HepG2 (cell line): ENCODE results near the gene WTAP. TPM values are rescaled to one million over a fixed set of nuclear protein-coding genes. Genes with fewer than 3 reads are reported as not detected.

Experiments
- ATAC-seq: fragments of 200-7000 bp; cut with Tn5 transposase; 3 replicates; pipeline ENCODE4 v1.9.1; 2020; ENCODE audit warnings: mild to moderate bottlenecking, moderate library complexity
- BruUV-seq: library from RNA; stranded (reverse); fragments of 400-500 nt; replicated peaks from 2 replicates; lab custom pipeline; 2021; lab: Mats Ljungman, UMichigan
- CTCF ChIA-PET: fragments of 300-600 bp; formaldehyde crosslinking; extraction: SDS; loops from one replicate; lab custom pipeline; 2021; ENCODE audit warnings: low total read pairs, inconsistent platforms, low intra/inter-chr PET ratio; lab: Yijun Ruan, JAX
- POLR2A ChIA-PET: fragments of 350-600 bp; sonication (Branson Sonifier 250); formaldehyde crosslinking; loops from one replicate; lab custom pipeline; 2020; ENCODE audit warnings: antibody characterized with exemption, inconsistent platforms; lab: Yijun Ruan, JAX
- DNase-seq: peaks from one replicate; pipeline ENCODE4 v3.0.0-alpha.2; 2015; ENCODE audit warnings: low spot score
- FAIRE-seq: peaks from 3 replicates; lab custom pipeline; 2011; peaks lifted over from hg19 to GRCh38; lab: Jason Lieb, UNC
- H2AFZ ChIP-seq: one replicate; pipeline ENCODE4 v1.6.1; 2011; ENCODE audit warnings: low read length, inconsistent platforms
- H3K27ac ChIP-seq: fragments of 300-600 bp; 3 replicates; pipeline ENCODE4 v1.8.0; 2011; ENCODE audit warnings: mixed run types, mild to moderate bottlenecking, mixed read lengths, low read length, inconsistent platforms; ENCODE audit not compliant: insufficient read depth; ENCODE audit errors: extremely low read length
- H3K27me3 ChIP-seq, 2 experiments: fragments of 200-600 bp in 1 of 2; 2 replicates in 1 of 2; 3 replicates in 1 of 2; pipeline versions ENCODE4 v1.6.0 to v1.8.0; 2011; ENCODE audit warnings: low read length in 2 of 2, mild to moderate bottlenecking in 2 of 2, moderate library complexity in 2 of 2, inconsistent platforms in 1 of 2; ENCODE audit not compliant: insufficient read depth in 2 of 2, control insufficient read depth in 1 of 2
- H3K36me3 ChIP-seq, 2 experiments: fragments of 200-600 bp in 1 of 2; replicated peaks in 1 of 2; 2 replicates in 1 of 2; 3 replicates in 1 of 2; pipeline versions ENCODE4 v1.5.1 to v1.8.0; 2011; ENCODE audit warnings: low read length in 2 of 2, inconsistent platforms in 1 of 2; ENCODE audit not compliant: insufficient read depth in 2 of 2, control insufficient read depth in 1 of 2
- H3K4me1 ChIP-seq: 2 replicates; pipeline ENCODE4 v1.5.1; 2012; ENCODE audit warnings: low read length, inconsistent platforms; ENCODE audit not compliant: insufficient read depth
- H3K4me2 ChIP-seq: 2 replicates; pipeline ENCODE4 v1.6.0; 2011; ENCODE audit warnings: low read depth, low read length, inconsistent platforms
- H3K4me3 ChIP-seq, 3 experiments: fragments of 200-600 bp in 1 of 3; sonication (generic), shearing (Covaris generic) in 1 of 3; replicated peaks in 1 of 3; 2 replicates each; pipeline ENCODE4 v1.5.1; 2011 to 2016; ENCODE audit warnings: low read length in 3 of 3, inconsistent platforms in 2 of 3, low read depth in 2 of 3, mild to moderate bottlenecking in 2 of 3, control low read depth in 1 of 3, mixed read lengths in 1 of 3; ENCODE audit not compliant: insufficient read depth in 1 of 3
- H3K79me2 ChIP-seq: one replicate; pipeline ENCODE4 v1.6.1; 2011; ENCODE audit warnings: low read length, inconsistent platforms; ENCODE audit not compliant: insufficient read depth
- H3K9ac ChIP-seq: 2 replicates; pipeline ENCODE4 v1.6.0; 2011; ENCODE audit warnings: mild to moderate bottlenecking, low read depth, low read length, inconsistent platforms; ENCODE audit not compliant: insufficient read depth
- H3K9me3 ChIP-seq: 2 replicates; pipeline ENCODE4 v1.5.1; 2012; ENCODE audit warnings: mild to moderate bottlenecking, low read length
- H4K20me1 ChIP-seq: 2 replicates; pipeline ENCODE4 v1.6.0; 2011; ENCODE audit warnings: inconsistent platforms, mild to moderate bottlenecking, low read length, moderate library complexity; ENCODE audit not compliant: insufficient read depth
- DDIT3 ChIP-seq: sonication (generic); formaldehyde crosslinking; IDR thresholded peaks from 2 replicates; pipeline ENCODE4 v1.4.0; 2020; ENCODE audit warnings: mild to moderate bottlenecking, missing genetic modification reagents
- FOXC1 ChIP-seq: sonication (generic); formaldehyde crosslinking; IDR thresholded peaks from 2 replicates; pipeline ENCODE4 v1.8.0; 2022; ENCODE audit warnings: mild to moderate bottlenecking, missing genetic modification reagents, borderline replicate concordance
- MED13 ChIP-seq: sonication (generic); formaldehyde crosslinking; IDR thresholded peaks from 2 replicates; pipeline ENCODE4 v1.5.0; 2020; ENCODE audit warnings: missing genetic modification reagents
- MTERF4 ChIP-seq: sonication (generic); formaldehyde crosslinking; IDR thresholded peaks from 2 replicates; pipeline ENCODE4 v1.8.0; 2023; ENCODE audit warnings: mild to moderate bottlenecking, missing genetic modification reagents
- NCOR1 ChIP-seq: fragments of 200-600 bp; sonication (generic); IDR thresholded peaks from 2 replicates; pipeline ENCODE4 v1.7.0; 2017; ENCODE audit warnings: antibody characterized with exemption, low read length, borderline replicate concordance
- RERE ChIP-seq: IDR thresholded peaks from 2 replicates; pipeline ENCODE4 v1.6.1; 2016; ENCODE audit warnings: low read depth, missing genetic modification reagents, missing compliant biosample characterization
- TARDBP ChIP-seq: sonication (generic); formaldehyde crosslinking; IDR thresholded peaks from 2 replicates; pipeline ENCODE4 v1.8.0; 2022; ENCODE audit warnings: mild to moderate bottlenecking, missing genetic modification reagents
- UBTF ChIP-seq: sonication (generic); formaldehyde crosslinking; IDR thresholded peaks from 2 replicates; pipeline ENCODE4 v1.4.0; 2020; ENCODE audit warnings: mild to moderate bottlenecking, missing genetic modification reagents
- ZMAT3 ChIP-seq: sonication (generic); formaldehyde crosslinking; conservative IDR thresholded peaks from 2 replicates; pipeline ENCODE4 v1.7.0; 2021; ENCODE audit warnings: missing genetic modification reagents
- ZNF256 ChIP-seq: sonication (generic); formaldehyde crosslinking; conservative IDR thresholded peaks from 2 replicates; pipeline ENCODE4 v1.4.0; 2020; ENCODE audit warnings: missing genetic modification reagents
- ZNF263 ChIP-seq: sonication (generic); formaldehyde crosslinking; IDR thresholded peaks from 2 replicates; pipeline ENCODE4 v1.4.0; 2020; ENCODE audit warnings: missing genetic modification reagents
- ZNF670 ChIP-seq: sonication (generic); formaldehyde crosslinking; IDR thresholded peaks from 2 replicates; pipeline ENCODE4 v1.8.0; 2022; ENCODE audit warnings: mild to moderate bottlenecking, missing genetic modification reagents, borderline replicate concordance
- ZNF678 ChIP-seq: sonication (generic); formaldehyde crosslinking; IDR thresholded peaks from 2 replicates; pipeline ENCODE4 v1.4.0; 2020; ENCODE audit warnings: mild to moderate bottlenecking, missing genetic modification reagents
- ZSCAN21 ChIP-seq: sonication (generic); formaldehyde crosslinking; IDR thresholded peaks from 2 replicates; pipeline ENCODE4 v1.8.0; 2022; ENCODE audit warnings: mild to moderate bottlenecking, missing genetic modification reagents, moderate library complexity, borderline replicate concordance
- WGBS: methylation state at CpG from one replicate; pipeline ENCODE4 v1.1.6; 2017; ENCODE audit warnings: low lambda C conversion rate; 5-methylcytosine and 5-hydroxymethylcytosine counted together
- in situ Hi-C: cut with HindIII; loops from 2 replicates; pipeline ENCODE4 v1.10.0; 2017; ENCODE audit warnings: low pct_unique_long_range_greater_than_20kb; ENCODE audit not compliant: extremely low pct_ligation_motif_present
- intact Hi-C: fragments of 100-400 bp; cut with micrococcal nuclease; formaldehyde crosslinking; loops from one replicate; pipeline ENCODE4 v1.10.0; 2022; ENCODE audit not compliant: unreplicated experiment
- polyA plus RNA-seq, 8 experiments: library from polyadenylated mRNA; depleted of rRNA in 3 of 8; stranded (reverse) in 7 of 8; unstranded in 1 of 8; fragments of >200 nt; fragmentation: Illumina TruSeq in 4 of 8; extraction: Trizol in 4 of 8; gene quantifications; 2 replicates each; pipeline versions ENCODE4 v1.2.1 to v1.2.3, GENCODE V29; 2011 to 2016; ENCODE audit warnings: low read depth in 4 of 8, missing spikeins in 1 of 8, mixed read lengths in 1 of 8; ENCODE audit not compliant: insufficient read depth in 1 of 8
- total RNA-seq, 5 experiments: library from RNA; depleted of rRNA; stranded (reverse); fragments of >200 nt; fragmentation: Illumina TruSeq; extraction: Trizol; gene quantifications; 2 replicates each; pipeline ENCODE4 v1.2.3, GENCODE V29; 2016; ENCODE audit warnings: low read depth in 1 of 5

Gene WTAP
- total and polyA plus RNA-seq, 2 of the 13 experiments (the other 11 are each of a cell fraction or from before 2014, with no cell fraction given), result 31.6 to 167 TPM

- TF ChIP-seq DDIT3 (no peak), MED13 (no peak), ZNF678 (CRISPR knock-in tag) (no peak), FOXC1 (CRISPR knock-in tag) (no peak)
Observed at GRCh38 chr6:159686703-159687102, 40.6 kb upstream of the WTAP start (continued).

GRCh38 chr6:159687341-159687740 lies 40.0 kb upstream of the WTAP start:
- Histone ChIP-seq H3K4me1 (peaks cover 62% of the 10 kb centered on the region), H3K36me3 (peaks cover 16 to 65% of the 10 kb centered on the region in 2 experiments), H3K4me2 (no peak overlapping the region), H3K27ac (no peak overlapping the region), H3K79me2 (peaks cover 71% of the 10 kb centered on the region), H3K9ac (no peak overlapping the region), H3K27me3 (no peaks in the 10 kb centered on the region; a peak in 1 of 5 replicates), H4K20me1 (peaks cover 15% of the 10 kb centered on the region), H3K4me3 (no peak overlapping the region), H2AFZ (no peak overlapping the region), H3K9me3 (no peaks in the 10 kb centered on the region)
- TF ChIP-seq ZNF670 (CRISPR knock-in tag), result no peak
- no peak for TF ChIP-seq TARDBP (CRISPR knock-in tag)
- no peak for TF ChIP-seq UBTF (CRISPR knock-in tag)
- no peak for TF ChIP-seq RERE (CRISPR knock-in tag)
- no peak for TF ChIP-seq ZMAT3 (CRISPR knock-in tag)
- TF ChIP-seq MTERF4 (CRISPR knock-in tag), result no peak
- TF ChIP-seq ZNF256, result no peak
- TF ChIP-seq NCOR1, result no peak
- no peak for TF ChIP-seq ZNF263 (CRISPR knock-in tag)
- no peak for TF ChIP-seq ZSCAN21 (CRISPR knock-in tag)
- in situ Hi-C loops, result no loop called here
- intact Hi-C loops, result no loop called here
- ChIA-PET CTCF (no interaction called here), POLR2A (no interaction called here)
- DNase-seq, result no peak
- BruUV-seq, result no TSS peak
- 96% methylated on average over 9 of the region's 9 CpGs for WGBS
- no peak for ATAC-seq
- no peak for FAIRE-seq
